Stimulated activated CD4-positive, alpha-beta T cell treated with anti-CD3 and anti-CD28 coated beads, TNF-alpha, amount 100 ng/mL, for 24 hours (primary cell): ENCODE data around the gene ICAM4.
A peak's percentile ranks its signal among the peaks of the same experiment; 100 is the strongest.

Experiments
- DNase-seq, 3 experiments: peaks; one replicate each; pipeline ENCODE4 v3.0.0-alpha.2; 2020; ENCODE audit warnings: low read depth in 3 of 3

Gene ICAM4

DNA sequence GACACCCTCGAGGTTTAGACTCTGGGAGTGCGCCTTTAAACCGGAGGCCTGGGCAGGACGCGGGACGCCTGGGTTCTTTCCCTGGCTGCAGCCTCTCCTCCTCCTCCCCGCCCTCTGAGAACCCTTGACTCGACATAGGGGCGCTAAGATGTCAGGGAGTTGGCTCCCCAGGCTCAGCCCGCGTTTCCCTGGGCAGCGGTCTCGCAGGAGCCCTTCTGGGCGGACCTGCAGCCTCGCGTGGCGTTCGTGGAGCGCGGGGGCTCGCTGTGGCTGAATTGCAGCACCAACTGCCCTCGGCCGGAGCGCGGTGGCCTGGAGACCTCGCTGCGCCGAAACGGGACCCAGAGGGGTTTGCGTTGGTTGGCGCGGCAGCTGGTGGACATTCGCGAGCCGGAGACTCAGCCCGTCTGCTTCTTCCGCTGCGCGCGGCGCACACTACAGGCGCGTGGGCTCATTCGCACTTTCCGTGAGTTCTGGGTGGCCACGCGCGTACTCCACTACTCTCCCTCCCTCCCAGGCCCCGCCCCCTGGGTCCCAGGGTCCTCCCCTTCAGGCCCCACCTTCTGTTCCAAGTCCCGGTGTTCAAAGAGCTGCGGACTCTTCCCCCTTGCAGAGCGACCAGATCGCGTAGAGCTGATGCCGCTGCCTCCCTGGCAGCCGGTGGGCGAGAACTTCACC lies 4.3 kb downstream of the ICAM4 start:
- no peak for DNase-seq

DNA sequence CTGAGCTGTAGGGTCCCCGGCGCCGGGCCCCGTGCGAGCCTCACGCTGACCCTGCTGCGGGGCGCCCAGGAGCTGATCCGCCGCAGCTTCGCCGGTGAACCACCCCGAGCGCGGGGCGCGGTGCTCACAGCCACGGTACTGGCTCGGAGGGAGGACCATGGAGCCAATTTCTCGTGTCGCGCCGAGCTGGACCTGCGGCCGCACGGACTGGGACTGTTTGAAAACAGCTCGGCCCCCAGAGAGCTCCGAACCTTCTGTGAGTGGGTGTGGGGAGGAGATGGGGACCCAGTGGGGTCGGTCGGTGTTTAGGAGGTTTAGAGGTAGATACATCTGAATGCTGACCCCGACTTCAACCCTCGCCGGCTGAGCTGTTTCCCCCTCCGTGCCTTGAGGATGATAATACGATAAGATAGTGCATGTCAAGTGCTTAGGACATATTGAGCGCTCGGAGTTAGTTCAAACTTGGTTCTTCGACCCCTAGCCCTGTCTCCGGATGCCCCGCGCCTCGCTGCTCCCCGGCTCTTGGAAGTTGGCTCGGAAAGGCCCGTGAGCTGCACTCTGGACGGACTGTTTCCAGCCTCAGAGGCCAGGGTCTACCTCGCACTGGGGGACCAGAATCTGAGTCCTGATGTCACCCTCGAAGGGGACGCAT lies 4.9 kb downstream of the ICAM4 start:
- DNase-seq: no peak

DNA sequence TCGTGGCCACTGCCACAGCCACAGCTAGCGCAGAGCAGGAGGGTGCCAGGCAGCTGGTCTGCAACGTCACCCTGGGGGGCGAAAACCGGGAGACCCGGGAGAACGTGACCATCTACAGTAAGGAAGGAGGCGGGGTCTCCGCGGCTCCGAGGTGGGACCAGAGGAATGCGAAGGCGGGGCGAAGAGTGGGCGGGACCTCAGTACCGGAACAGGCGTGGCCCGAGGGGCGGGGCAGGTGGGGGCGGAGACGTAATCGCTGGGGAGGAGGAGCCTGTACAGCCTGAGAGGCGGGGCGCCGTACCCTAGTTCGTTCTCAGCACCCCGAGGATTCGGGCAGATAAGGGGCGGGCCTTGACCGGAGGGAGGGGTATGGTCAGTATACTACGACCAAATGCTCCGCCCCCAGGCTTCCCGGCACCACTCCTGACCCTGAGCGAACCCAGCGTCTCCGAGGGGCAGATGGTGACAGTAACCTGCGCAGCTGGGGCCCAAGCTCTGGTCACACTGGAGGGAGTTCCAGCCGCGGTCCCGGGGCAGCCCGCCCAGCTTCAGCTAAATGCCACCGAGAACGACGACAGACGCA lies 5.5 kb downstream of the ICAM4 start:
- DNase-seq: peak in 2 of 3 experiments; percentile 51 to 75

DNA sequence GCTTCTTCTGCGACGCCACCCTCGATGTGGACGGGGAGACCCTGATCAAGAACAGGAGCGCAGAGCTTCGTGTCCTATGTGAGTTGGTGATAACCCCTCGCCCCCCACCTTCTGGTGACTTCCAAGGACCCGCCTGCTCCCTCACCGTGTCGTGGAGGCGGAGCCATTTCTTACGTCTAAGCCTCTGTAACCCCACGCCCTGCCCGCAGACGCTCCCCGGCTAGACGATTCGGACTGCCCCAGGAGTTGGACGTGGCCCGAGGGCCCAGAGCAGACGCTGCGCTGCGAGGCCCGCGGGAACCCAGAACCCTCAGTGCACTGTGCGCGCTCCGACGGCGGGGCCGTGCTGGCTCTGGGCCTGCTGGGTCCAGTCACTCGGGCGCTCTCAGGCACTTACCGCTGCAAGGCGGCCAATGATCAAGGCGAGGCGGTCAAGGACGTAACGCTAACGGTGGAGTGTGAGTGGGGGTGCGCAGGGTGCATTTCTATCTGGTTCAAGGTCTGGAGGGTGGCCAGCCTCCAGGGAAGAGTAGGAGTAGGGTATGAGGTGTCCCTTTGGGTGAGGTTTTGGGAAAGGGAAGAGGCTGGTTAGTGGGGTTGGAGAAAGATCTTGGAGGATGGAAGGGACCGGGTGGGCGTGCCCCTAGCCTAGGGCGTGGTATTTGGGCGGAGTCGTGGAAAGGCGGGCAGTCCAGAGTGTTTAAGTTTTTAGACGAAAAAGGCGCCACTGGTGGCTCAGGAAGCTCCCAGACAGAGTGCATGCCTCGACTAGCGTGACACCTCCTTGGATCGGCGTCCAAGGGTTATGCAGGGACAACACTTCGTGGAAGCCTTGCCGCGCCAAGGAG lies 6.3 kb downstream of the ICAM4 start:
- no peak for DNase-seq

DNA sequence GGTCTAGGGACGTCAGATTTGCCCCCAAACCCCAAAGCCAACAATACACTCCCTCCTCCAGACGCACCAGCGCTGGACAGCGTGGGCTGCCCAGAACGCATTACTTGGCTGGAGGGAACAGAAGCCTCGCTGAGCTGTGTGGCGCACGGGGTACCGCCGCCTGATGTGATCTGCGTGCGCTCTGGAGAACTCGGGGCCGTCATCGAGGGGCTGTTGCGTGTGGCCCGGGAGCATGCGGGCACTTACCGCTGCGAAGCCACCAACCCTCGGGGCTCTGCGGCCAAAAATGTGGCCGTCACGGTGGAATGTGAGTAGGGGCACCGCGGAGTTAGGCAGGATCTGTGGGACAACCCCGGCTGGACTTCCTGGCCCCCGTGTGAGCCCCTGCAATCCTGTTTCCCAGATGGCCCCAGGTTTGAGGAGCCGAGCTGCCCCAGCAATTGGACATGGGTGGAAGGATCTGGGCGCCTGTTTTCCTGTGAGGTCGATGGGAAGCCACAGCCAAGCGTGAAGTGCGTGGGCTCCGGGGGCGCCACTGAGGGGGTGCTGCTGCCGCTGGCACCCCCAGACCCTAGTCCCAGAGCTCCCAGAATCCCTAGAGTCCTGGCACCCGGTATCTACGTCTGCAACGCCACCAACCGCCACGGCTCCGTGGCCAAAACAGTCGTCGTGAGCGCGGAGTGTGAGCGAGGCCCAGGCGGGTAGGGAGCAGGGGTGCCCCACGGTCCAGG lies 7.0 kb downstream of the ICAM4 start:
- DNase-seq: no peak

DNA sequence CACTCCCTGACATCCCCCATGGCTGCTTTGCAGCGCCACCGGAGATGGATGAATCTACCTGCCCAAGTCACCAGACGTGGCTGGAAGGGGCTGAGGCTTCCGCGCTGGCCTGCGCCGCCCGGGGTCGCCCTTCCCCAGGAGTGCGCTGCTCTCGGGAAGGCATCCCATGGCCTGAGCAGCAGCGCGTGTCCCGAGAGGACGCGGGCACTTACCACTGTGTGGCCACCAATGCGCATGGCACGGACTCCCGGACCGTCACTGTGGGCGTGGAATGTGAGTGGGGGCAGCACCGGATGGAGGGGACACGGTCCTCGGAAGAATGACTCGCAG lies 7.6 kb downstream of the ICAM4 start:
- DNase-seq: no peak

DNA sequence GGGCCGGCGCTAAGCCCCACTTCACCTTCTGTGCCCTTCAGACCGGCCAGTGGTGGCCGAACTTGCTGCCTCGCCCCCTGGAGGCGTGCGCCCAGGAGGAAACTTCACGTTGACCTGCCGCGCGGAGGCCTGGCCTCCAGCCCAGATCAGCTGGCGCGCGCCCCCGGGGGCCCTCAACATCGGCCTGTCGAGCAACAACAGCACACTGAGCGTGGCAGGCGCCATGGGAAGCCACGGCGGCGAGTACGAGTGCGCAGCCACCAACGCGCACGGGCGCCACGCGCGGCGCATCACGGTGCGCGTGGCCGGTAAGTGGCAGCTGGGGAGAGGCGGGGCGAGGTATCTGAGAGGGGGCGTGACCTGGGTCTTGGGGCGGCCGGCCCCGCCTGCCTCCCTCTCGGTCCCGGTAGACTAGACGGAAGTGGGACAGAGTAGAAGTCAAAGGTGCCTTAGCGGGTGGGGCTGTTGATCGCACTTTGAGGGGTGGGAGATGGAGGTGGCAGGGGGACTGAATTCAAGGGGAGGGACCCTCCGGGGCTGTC lies 8.6 kb downstream of the ICAM4 start:
- DNase-seq: no peak

DNA sequence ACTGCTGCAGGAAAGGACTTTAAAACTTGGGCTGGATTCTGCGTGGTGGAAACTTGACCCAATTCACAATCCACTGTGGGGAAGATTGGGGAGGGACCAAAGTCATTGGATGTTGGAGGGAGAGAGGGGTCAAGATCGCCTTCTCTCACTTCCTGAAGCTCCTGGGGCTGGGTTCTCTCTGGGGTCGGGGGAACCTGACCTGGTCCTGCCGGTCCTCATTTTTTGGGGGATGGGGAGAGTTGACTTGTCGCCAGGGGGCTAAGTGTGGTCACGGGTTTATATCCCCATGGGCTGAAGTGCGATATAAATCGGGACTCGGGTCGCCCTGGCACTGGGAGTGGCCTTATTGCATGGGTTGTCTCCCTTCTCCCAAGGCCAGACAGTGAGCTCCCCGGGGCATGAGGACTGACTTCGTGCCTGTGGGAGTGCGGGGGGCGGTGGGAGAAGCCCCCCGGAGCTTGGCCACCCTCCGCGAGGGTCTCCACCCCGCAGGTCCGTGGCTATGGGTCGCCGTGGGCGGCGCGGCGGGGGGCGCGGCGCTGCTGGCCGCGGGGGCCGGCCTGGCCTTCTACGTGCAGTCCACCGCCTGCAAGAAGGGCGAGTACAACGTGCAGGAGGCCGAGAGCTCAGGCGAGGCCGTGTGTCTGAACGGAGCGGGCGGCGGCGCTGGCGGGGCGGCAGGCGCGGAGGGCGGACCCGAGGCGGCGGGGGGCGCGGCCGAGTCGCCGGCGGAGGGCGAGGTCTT lies 9.3 kb downstream of the ICAM4 start:
- DNase-seq: no peak

DNA sequence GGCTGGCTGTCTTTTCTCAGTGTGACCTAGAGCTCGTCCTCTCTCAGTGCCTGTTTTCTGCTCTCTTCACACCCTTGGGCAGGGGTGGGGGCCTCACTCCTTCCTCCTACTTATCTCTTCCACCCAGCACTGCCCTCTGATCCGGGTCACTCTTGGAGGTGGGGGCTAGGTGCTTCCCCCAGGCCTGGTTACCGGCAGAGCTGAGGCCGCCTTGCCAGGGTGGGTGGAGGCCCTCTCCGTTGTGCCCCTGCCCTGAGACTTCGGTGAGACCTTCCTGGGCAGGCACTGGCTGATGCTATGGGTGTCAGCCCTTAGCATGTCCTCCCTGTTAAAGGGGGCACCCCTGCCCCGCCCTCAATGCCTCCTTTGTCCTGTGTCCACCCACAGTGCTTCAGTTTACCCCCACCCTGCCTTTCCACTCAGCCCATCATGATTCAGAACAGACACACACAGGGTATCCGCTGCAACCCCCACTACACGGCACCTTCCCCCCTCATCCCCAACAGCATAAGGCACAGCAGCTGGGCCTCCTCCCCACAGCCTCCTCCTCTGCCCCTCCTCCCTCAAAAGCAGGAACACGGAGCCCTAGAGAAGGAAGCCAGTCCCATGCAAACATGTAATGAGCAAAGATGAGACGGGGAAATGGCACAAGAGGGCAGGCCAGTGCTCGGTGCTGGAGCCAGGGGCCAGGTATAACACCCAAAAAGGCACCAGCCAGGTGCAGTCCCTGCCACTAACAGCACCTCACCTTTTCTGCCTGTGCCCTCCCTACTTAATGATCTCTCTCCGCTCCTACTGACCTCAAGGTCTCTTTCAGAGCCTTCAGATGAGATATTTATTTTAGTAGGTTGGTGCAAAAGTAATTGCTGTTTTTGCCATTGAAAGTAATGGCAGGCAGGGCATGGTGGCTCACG lies 13.0 kb downstream of the ICAM4 start:
- no peak for DNase-seq

DNA sequence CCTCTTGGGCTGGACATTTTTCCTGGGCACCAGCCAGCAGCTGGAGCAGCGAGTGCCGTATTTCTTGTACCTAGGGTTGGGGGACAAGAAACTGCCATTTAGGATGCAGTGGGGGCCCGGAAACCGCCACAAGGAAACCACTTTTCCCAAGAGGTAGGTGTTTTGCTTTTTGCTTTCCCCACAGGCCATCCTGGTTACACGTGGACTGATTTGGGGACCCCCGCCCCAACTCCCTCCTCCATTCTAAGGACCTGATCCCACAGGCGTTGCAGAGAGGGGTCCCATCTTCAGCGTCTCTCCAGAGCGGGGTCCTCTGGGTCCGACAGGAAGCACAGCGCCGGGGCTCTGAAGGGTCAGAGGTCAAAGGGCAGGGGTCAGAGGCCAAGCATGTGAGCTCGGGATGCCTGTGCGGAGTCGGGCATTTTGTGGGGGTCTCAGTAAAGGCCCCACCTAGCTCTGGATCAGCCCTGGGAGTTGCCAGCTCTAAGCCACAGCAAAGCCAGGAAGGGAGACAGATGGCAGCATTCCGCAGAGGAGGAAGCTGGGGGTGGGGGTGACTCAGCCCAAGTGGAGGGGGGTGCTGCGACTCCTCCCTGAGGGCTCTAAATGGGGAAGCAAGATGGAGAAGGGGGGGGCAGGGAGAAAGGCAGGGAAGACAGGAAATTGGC lies 18.5 kb downstream of the ICAM4 start:
- DNase-seq: no peak

DNA sequence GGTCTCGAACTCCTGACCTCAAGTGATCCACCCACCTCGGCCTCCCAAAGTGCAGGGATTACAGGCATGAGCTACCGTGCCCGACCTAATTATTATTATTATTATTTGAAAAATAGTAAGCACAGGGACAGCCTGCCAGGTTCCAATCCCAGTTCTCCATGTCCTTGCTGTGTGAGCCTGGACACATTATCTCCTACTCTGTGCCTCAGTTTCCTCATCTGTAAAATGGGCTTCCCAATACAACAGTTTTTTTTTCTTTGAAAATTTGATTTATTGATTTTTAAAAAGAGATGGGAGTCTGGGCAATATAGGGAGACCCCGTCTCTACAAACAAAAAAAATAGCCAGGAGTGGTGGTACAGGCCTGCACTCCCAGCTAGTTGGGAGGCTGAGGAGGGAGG lies 19.6 kb downstream of the ICAM4 start:
- DNase-seq: no peak

DNA sequence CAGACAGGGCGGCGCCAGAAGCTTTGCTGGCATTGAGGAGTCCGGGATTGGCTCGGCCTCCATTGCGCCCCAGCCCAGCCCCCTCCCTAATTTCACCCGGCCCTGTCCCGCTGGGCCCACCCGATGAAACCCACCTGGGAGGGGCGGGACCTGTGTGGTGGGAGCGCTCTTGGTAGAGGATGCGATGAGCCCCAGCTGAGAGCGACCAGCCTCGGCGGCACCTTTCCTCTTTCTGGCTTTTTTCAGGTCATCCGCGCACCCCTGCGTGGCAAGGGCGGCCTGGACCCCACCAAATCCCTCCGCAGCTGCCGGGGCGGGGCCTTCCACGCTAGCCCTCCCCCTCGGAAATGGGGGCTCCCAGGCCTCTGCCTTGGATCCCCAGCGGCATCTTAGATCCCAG lies 22.7 kb downstream of the ICAM4 start, which contains the start of gene ZGLP1:
Gene ZGLP1 (minus strand): TSS at position 393 of the 400 bp plus-strand sequence.
- no peak for DNase-seq

DNA sequence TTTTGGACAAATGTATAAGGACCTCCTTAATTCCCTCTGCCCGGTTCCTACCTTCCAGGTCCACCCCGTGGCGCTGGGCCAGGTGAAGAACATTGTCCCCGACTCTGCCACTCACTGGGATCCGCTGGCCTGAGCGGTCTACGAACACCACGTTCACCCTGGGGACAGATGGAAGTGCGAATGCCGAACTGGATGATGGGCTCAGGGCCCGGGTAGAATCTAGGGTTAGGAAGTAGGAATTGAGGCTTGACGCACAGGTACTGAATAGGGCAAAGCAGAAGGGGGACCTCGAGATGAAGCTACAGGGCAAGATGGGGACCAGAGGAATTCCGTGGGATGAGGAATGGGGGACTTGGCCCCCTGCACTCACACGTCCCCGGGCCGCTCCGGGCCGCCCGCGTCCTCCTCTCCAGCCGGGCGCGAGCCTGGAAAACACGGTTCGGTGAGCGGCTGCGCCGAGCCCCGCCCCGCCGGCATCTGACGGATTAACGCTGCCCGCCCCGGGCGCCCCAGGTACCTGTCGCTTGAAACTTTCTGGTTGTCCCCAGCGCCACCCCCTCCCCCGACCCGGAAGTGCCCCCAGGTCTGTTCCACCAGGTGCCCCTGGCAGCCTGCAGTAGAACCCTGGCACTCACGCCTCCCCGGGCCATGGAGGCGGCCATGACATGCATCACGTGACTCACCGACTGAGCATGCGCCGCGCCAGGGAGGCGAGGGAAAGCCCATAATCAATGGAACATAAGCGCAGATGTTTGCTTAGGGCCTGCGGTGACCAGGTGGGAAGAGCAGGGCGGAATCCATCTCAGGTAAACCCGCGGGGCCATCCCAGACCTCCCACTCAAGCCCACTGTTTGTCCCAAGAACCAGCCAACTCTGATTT lies 28.8 kb downstream of the ICAM4 start, which contains the start of gene FDX2:
Gene FDX2 (minus strand): TSS at position 681 of the 880 bp plus-strand sequence. CDS start 19 bp downstream, at position 662.
- peak; percentile 83 to 92 (median 86) for DNase-seq

DNA sequence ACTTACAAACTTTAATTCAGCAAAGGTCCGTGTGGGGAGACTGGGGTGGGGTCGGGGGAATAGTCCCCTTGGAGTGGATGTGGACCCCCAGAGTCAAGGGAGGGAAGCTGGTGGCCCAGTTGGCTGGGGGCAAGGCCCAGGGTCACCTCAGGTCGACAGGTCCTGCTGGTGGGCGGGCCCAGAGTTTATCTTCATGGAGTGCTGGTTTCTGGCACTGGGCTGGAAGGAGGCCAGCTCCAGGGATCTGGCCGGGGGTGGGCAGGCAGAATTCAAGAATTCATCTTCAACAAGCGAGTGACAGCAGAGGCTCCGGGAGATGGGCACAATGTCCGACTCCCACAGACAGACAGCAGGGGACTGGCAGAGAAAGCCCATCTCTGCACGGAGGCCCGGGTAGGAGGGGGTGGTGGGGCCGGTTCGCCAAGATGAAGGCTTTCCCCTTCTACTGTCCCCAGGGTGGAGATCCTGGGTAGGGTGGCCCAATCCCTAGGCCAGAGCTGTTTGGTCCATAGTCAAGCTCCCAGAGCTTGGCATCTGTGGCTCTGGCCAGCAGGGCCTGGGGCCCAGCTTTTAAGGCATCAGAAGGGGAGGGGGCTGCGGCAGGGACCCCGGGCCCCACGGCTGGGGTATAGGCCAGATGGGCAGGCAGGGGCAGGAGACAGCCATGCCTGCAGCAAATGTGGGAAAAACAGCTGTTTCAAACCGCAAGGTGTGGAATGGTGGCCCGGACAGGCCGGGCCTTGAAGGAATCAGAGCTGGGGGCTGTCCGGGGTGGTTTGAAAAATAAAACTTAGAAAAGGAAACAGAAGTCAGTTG lies 29.7 kb downstream of the ICAM4 start:
- no peak for DNase-seq

DNA sequence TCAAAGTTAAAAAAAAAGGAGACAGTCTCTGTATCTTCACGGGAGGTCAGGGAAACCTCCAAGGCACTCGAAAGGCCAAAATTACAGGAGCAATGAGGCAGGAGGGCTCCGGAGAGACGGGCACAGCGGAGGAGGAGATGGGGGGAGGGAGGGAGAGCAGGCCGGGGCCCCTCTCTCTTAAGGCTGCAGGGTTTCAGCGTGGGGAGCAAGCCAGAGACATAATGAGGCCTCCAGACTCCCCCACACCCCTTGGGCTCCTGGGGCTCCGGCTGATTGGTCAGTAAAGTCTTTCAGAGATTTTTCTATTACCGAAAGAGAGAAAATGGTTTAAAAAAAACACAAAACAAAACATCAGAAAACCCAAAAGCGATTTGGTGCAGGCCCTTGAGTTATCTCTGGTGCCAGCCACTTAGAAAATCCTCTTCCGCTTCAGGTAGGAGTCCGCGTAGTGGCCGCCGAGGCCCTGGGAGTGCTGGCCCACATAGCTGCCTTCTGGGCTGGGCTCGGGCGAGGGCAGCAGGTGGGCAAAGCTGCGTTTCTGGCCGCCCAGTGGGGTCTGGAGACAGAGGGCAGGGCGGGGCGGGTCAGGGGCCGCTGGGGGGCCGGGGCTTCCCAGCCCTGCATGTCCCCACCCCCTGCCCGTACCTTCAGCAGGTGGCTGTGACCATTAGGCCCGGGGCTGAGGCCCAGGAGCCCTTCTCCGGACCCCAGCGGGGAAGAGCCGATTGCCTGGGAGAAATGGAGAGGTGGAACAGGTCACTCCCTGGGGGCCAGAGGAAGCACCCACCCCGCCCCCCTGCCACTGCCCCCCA lies 30.5 kb downstream of the ICAM4 start:
- no peak for DNase-seq

DNA sequence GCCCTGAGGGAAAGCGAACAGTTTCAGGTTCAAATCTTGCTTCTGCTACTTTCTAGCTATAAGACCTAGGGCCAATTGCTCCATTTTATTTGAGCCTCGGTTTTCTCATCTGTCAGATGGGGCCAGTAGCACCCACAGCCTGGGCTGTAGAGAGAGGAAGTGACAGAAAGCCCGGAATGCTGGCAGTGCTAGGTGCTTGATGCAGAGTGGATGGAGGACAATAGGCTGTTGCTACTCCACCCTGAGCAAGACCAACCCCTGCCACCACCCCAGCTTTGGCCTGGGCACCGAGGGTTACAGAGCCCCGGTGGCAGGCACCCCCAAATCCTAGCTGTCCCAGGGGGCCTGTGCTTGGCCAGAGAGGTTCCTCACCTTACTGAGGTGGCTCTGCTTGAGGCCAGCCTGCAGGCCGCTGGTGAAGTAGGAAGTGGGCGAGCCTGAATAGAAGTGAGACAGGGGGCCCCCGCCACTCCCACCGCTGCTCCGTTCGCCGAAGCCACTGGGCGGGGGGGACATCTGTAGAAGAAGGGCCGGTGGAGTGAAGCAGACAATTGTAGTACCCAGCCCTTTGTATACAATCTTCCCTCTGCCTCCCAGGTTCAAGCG lies 31.2 kb downstream of the ICAM4 start:
- no peak for DNase-seq
